NCI-H748 (cell line): ENCODE data around the gene VSNL1.
"Not testable (repeated sequence)": the region's sequence is repeated elsewhere in the genome, so short reads cannot be mapped to it uniquely, and the experiment has no call there.

Source experiments
- DNase-seq: peaks from one replicate; lab custom pipeline; 2025; ENCODE audit not compliant: unreplicated experiment; lab: John Stamatoyannopoulos, UW

Gene VSNL1

GRCh38 chr2:17541531-17541950, 1.0 kb downstream of the VSNL1 start:
- no peak for DNase-seq

- DNase-seq: no peak
Observed at GRCh38 chr2:17542471-17542870, 2.0 kb downstream of the VSNL1 start.

- no peak for DNase-seq
Observed at GRCh38 chr2:17543131-17543660, 2.7 kb downstream of the VSNL1 start.

- no peak for DNase-seq
Observed at GRCh38 chr2:17543848-17544247, 3.4 kb downstream of the VSNL1 start.

GRCh38 chr2:17544256-17544655, 3.8 kb downstream of the VSNL1 start:
- DNase-seq: no peak

GRCh38 chr2:17545680-17546613, 5.5 kb downstream of the VSNL1 start:
- DNase-seq: no peak

GRCh38 chr2:17547237-17547636, 6.7 kb downstream of the VSNL1 start:
- DNase-seq: no peak

- no peak for DNase-seq
Observed at GRCh38 chr2:17547737-17548136, 7.2 kb downstream of the VSNL1 start.

GRCh38 chr2:17550907-17551306, 10.4 kb downstream of the VSNL1 start:
- no peak for DNase-seq

- DNase-seq: no peak
Observed at GRCh38 chr2:17555150-17555549, 14.7 kb downstream of the VSNL1 start.

GRCh38 chr2:17557596-17557995, 17.1 kb downstream of the VSNL1 start:
- DNase-seq: no peak

- no peak for DNase-seq
Observed at GRCh38 chr2:17558053-17558452, 17.6 kb downstream of the VSNL1 start.

- DNase-seq: no peak
Observed at GRCh38 chr2:17558878-17559277, 18.4 kb downstream of the VSNL1 start.

- DNase-seq: not testable (repeated sequence)
Observed at GRCh38 chr2:17565726-17566125, 25.2 kb downstream of the VSNL1 start.

GRCh38 chr2:17571681-17572080, 31.2 kb downstream of the VSNL1 start:
- DNase-seq: no peak

GRCh38 chr2:17573085-17573803, 32.7 kb downstream of the VSNL1 start:
- no peak for DNase-seq

- DNase-seq: no peak
Observed at GRCh38 chr2:17573804-17574175, 33.3 kb downstream of the VSNL1 start.

- DNase-seq: no peak
Observed at GRCh38 chr2:17574406-17575073, 34.0 kb downstream of the VSNL1 start.

GRCh38 chr2:17576802-17577201, 36.3 kb downstream of the VSNL1 start:
- DNase-seq: no peak

GRCh38 chr2:17578466-17578928, 38.0 kb downstream of the VSNL1 start:
- DNase-seq: peak; percentile 62

GRCh38 chr2:17579605-17580318, 39.3 kb downstream of the VSNL1 start:
- DNase-seq: peak; percentile 78
